ENCODE results near the gene VPS51. TPM values are rescaled to one million over a fixed set of nuclear protein-coding genes. Genes with fewer than 3 reads are reported as not detected.

Gene VPS51
- total and polyA plus RNA-seq, 9 of the 15 experiments (the other 6 are each of a cell fraction or from before 2014, with no cell fraction given), result 1.8 to 143 (median 46.8) TPM

DNA sequence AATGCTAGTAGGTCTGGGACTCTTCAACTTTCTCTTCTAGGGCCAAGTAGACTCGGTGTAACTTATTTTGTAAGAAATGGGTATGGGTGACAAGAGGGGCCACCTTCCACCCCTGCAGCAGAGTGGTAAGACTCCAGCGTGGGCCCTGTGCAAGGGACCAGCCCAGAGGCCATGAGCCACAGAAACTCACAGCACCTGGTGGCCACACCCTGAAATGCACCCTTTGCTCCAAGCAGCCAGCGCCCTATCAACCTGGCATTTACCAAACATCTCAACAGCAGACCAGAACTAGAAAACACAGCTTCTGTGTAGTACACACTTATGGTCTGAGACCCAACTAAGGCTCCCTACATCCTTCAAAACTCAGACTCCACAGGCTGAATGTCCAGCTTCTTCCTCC is 17.9 kb upstream of the VPS51 start (continued):
- TF ChIP-seq, protein P1, sequence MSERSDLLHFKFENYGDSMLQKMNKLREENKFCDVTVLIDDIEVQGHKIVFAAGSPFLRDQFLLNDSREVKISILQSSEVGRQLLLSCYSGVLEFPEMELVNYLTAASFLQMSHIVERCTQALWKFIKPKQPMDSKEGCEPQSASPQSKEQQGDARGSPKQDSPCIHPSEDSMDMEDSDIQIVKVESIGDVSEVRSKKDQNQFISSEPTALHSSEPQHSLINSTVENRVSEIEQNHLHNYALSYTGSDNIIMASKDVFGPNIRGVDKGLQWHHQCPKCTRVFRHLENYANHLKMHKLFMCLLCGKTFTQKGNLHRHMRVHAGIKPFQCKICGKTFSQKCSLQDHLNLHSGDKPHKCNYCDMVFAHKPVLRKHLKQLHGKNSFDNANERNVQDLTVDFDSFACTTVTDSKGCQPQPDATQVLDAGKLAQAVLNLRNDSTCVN (CRISPR knock-in tag; IDR thresholded peaks at IDR 0.05), result no peak
- TF ChIP-seq, protein P2, sequence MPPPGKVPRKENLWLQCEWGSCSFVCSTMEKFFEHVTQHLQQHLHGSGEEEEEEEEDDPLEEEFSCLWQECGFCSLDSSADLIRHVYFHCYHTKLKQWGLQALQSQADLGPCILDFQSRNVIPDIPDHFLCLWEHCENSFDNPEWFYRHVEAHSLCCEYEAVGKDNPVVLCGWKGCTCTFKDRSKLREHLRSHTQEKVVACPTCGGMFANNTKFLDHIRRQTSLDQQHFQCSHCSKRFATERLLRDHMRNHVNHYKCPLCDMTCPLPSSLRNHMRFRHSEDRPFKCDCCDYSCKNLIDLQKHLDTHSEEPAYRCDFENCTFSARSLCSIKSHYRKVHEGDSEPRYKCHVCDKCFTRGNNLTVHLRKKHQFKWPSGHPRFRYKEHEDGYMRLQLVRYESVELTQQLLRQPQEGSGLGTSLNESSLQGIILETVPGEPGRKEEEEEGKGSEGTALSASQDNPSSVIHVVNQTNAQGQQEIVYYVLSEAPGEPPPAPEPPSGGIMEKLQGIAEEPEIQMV (tag; conservative IDR thresholded peaks at IDR 0.05; ENCODE audit: low read depth), result no peak
- TF ChIP-seq, protein P3, sequence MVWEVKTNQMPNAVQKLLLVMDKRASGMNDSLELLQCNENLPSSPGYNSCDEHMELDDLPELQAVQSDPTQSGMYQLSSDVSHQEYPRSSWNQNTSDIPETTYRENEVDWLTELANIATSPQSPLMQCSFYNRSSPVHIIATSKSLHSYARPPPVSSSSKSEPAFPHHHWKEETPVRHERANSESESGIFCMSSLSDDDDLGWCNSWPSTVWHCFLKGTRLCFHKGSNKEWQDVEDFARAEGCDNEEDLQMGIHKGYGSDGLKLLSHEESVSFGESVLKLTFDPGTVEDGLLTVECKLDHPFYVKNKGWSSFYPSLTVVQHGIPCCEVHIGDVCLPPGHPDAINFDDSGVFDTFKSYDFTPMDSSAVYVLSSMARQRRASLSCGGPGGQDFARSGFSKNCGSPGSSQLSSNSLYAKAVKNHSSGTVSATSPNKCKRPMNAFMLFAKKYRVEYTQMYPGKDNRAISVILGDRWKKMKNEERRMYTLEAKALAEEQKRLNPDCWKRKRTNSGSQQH (CRISPR knock-in tag; IDR thresholded peaks at IDR 0.05), result no peak
- TF ChIP-seq, protein P4, sequence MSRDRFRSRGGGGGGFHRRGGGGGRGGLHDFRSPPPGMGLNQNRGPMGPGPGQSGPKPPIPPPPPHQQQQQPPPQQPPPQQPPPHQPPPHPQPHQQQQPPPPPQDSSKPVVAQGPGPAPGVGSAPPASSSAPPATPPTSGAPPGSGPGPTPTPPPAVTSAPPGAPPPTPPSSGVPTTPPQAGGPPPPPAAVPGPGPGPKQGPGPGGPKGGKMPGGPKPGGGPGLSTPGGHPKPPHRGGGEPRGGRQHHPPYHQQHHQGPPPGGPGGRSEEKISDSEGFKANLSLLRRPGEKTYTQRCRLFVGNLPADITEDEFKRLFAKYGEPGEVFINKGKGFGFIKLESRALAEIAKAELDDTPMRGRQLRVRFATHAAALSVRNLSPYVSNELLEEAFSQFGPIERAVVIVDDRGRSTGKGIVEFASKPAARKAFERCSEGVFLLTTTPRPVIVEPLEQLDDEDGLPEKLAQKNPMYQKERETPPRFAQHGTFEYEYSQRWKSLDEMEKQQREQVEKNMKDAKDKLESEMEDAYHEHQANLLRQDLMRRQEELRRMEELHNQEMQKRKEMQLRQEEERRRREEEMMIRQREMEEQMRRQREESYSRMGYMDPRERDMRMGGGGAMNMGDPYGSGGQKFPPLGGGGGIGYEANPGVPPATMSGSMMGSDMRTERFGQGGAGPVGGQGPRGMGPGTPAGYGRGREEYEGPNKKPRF (IDR thresholded peaks at IDR 0.05; ENCODE audit: low read depth, low read length), result no peak
- TF ChIP-seq ZNF239 (CRISPR knock-in tag; IDR thresholded peaks at IDR 0.05), result no peak
- TF ChIP-seq, protein P5, sequence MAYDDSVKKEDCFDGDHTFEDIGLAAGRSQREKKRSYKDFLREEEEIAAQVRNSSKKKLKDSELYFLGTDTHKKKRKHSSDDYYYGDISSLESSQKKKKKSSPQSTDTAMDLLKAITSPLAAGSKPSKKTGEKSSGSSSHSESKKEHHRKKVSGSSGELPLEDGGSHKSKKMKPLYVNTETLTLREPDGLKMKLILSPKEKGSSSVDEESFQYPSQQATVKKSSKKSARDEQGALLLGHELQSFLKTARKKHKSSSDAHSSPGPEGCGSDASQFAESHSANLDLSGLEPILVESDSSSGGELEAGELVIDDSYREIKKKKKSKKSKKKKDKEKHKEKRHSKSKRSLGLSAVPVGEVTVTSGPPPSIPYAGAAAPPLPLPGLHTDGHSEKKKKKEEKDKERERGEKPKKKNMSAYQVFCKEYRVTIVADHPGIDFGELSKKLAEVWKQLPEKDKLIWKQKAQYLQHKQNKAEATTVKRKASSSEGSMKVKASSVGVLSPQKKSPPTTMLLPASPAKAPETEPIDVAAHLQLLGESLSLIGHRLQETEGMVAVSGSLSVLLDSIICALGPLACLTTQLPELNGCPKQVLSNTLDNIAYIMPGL (CRISPR knock-in tag; IDR thresholded peaks at IDR 0.05), result no peak
- TF ChIP-seq ZNF778 (CRISPR knock-in tag; IDR thresholded peaks at IDR 0.05), result no peak
- TF ChIP-seq NCOA6 (IDR thresholded peaks at IDR 0.05), result no peak
- no peak for TF ChIP-seq FOXK1 (CRISPR knock-in tag; IDR thresholded peaks at IDR 0.05; ENCODE audit: borderline replicate concordance)
- TF ChIP-seq, protein P6, sequence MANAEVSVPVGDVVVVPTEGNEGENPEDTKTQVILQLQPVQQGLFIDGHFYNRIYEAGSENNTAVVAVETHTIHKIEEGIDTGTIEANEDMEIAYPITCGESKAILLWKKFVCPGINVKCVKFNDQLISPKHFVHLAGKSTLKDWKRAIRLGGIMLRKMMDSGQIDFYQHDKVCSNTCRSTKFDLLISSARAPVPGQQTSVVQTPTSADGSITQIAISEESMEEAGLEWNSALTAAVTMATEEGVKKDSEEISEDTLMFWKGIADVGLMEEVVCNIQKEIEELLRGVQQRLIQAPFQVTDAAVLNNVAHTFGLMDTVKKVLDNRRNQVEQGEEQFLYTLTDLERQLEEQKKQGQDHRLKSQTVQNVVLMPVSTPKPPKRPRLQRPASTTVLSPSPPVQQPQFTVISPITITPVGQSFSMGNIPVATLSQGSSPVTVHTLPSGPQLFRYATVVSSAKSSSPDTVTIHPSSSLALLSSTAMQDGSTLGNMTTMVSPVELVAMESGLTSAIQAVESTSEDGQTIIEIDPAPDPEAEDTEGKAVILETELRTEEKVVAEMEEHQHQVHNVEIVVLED (CRISPR knock-in tag; IDR thresholded peaks at IDR 0.05), result no peak
- TF ChIP-seq, protein P7, sequence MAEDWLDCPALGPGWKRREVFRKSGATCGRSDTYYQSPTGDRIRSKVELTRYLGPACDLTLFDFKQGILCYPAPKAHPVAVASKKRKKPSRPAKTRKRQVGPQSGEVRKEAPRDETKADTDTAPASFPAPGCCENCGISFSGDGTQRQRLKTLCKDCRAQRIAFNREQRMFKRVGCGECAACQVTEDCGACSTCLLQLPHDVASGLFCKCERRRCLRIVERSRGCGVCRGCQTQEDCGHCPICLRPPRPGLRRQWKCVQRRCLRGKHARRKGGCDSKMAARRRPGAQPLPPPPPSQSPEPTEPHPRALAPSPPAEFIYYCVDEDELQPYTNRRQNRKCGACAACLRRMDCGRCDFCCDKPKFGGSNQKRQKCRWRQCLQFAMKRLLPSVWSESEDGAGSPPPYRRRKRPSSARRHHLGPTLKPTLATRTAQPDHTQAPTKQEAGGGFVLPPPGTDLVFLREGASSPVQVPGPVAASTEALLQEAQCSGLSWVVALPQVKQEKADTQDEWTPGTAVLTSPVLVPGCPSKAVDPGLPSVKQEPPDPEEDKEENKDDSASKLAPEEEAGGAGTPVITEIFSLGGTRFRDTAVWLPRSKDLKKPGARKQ (CRISPR knock-in tag; IDR thresholded peaks at IDR 0.05), result no peak
- TF ChIP-seq SREBF2 (CRISPR knock-in tag; IDR thresholded peaks at IDR 0.05), result no peak
- TF ChIP-seq, protein P8, sequence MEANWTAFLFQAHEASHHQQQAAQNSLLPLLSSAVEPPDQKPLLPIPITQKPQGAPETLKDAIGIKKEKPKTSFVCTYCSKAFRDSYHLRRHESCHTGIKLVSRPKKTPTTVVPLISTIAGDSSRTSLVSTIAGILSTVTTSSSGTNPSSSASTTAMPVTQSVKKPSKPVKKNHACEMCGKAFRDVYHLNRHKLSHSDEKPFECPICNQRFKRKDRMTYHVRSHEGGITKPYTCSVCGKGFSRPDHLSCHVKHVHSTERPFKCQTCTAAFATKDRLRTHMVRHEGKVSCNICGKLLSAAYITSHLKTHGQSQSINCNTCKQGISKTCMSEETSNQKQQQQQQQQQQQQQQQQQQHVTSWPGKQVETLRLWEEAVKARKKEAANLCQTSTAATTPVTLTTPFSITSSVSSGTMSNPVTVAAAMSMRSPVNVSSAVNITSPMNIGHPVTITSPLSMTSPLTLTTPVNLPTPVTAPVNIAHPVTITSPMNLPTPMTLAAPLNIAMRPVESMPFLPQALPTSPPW (CRISPR knock-in tag; IDR thresholded peaks at IDR 0.05), result peak; percentile 13; the same call in 1 of the 2 replicates
- TF ChIP-seq ZNF24 (IDR thresholded peaks at IDR 0.05), result no peak
- TF ChIP-seq ZNF212 (CRISPR knock-in tag; IDR thresholded peaks at IDR 0.05), result no peak

Measured in K562 (cell line).